Activated B cell treated with CpG ODN at 0.5 μM for 24 hours (primary cell): ENCODE data around the gene CHIT1. TPM values are rescaled to one million over a fixed set of nuclear protein-coding genes. Genes with fewer than 3 reads are reported as not detected.

Source experiments
- ATAC-seq: fragments of 200-7000 bp; cut with Tn5 transposase; one replicate; pipeline ENCODE4 v1.10.0; 2021; ENCODE audit warnings: low read depth, mild to moderate bottlenecking, moderate library complexity
- CTCF ChIA-PET: fragments of 350-600 bp; sonication (Branson Sonifier 250); formaldehyde crosslinking; loops from one replicate; lab custom pipeline; 2021; ENCODE audit warnings: antibody characterized with exemption; lab: Charles Lee
- POLR2A ChIA-PET: fragments of 350-600 bp; sonication (Branson Sonifier 250); formaldehyde crosslinking; loops from one replicate; lab custom pipeline; 2021; ENCODE audit warnings: antibody characterized with exemption; lab: Charles Lee
- DNase-seq: peaks from one replicate; pipeline ENCODE4 v3.0.0; 2022
- H3K27ac Mint-ChIP-seq: one replicate; pipeline ENCODE4 v1.8.0; 2020; ENCODE audit warnings: mixed read lengths
- H3K27me3 Mint-ChIP-seq: one replicate; pipeline ENCODE4 v1.8.0; 2021; ENCODE audit warnings: mixed read lengths
- H3K36me3 Mint-ChIP-seq: one replicate; pipeline ENCODE4 v1.8.0; 2021; ENCODE audit warnings: low read depth, mixed read lengths
- H3K4me1 Mint-ChIP-seq: one replicate; pipeline ENCODE4 v1.8.0; 2021; ENCODE audit warnings: mixed read lengths
- H3K4me3 Mint-ChIP-seq: one replicate; pipeline ENCODE4 v1.8.0; 2020; ENCODE audit warnings: mild to moderate bottlenecking, mixed read lengths
- H3K9me3 Mint-ChIP-seq: one replicate; pipeline ENCODE4 v1.8.0; 2020; ENCODE audit warnings: mixed read lengths
- CTCF ChIP-seq: fragments of 200-600 bp; IDR thresholded peaks from one replicate; pipeline ENCODE4 v1.8.0; 2022; ENCODE audit warnings: antibody characterized with exemption, mild to moderate bottlenecking
- intact Hi-C: fragments of 100-400 bp; cut with micrococcal nuclease; formaldehyde crosslinking; loops from one replicate; pipeline ENCODE4 v1.15.1; 2024
- total RNA-seq: library from RNA; stranded (reverse); gene quantifications from 2 replicates; pipeline ENCODE4 v1.2.3, GENCODE V29; 2022

Gene CHIT1
- total RNA-seq, 1 donor from 2014 or later = 6.6 TPM

GRCh38 chr1:203177470-203178039, 51.9 kb downstream of the CHIT1 start:
- peaks cover 6% of the 10 kb centered on the region for H3K4me1 Mint-ChIP-seq
- ChIA-PET POLR2A (no interaction called here), CTCF (no interaction called here)
- H3K27me3 Mint-ChIP-seq = peaks cover 20% of the 10 kb centered on the region
- no peak for ATAC-seq
- TF ChIP-seq CTCF = no peak
- no peak overlapping the region for H3K4me3 Mint-ChIP-seq
- no peaks in the 10 kb centered on the region for H3K36me3 Mint-ChIP-seq
- DNase-seq = no peak
- H3K9me3 Mint-ChIP-seq = no peaks in the 10 kb centered on the region
- intact Hi-C loops = no loop called here
- H3K27ac Mint-ChIP-seq = no peak overlapping the region

- ATAC-seq = no peak
- ChIA-PET CTCF (no interaction called here), POLR2A (no interaction called here)
- Mint-ChIP-seq H3K27ac (no peak overlapping the region), H3K36me3 (no peaks in the 10 kb centered on the region), H3K4me1 (peaks cover 6% of the 10 kb centered on the region), H3K4me3 (no peak overlapping the region), H3K27me3 (peaks cover 20% of the 10 kb centered on the region), H3K9me3 (no peaks in the 10 kb centered on the region)
- DNase-seq = no peak
- no peak for TF ChIP-seq CTCF
- intact Hi-C loops = no loop called here
These were observed 52.5 kb downstream of the CHIT1 start for GRCh38 chr1:203177036-203177405.

- Mint-ChIP-seq H3K9me3 (no peaks in the 10 kb centered on the region), H3K27ac (no peak overlapping the region), H3K27me3 (peaks cover 20% of the 10 kb centered on the region), H3K36me3 (no peaks in the 10 kb centered on the region), H3K4me1 (peaks cover 6% of the 10 kb centered on the region), H3K4me3 (no peak overlapping the region)
- ATAC-seq (no peak), DNase-seq (no peak)
- intact Hi-C loops = no loop called here
- POLR2A ChIA-PET = no interaction called here
- CTCF ChIA-PET = no interaction called here
- no peak for TF ChIP-seq CTCF
These were observed 53.0 kb downstream of the CHIT1 start for GRCh38 chr1:203176273-203177035.

GRCh38 chr1:203175827-203176241, 53.6 kb downstream of the CHIT1 start:
- intact Hi-C loops = no loop called here

More at GRCh38 chr1:203175827-203176241, 53.6 kb downstream of the CHIT1 start:
- CTCF ChIA-PET = no interaction called here
- POLR2A ChIA-PET = no interaction called here
- no peak for ATAC-seq
- H3K4me3 Mint-ChIP-seq = no peak overlapping the region
- H3K9me3 Mint-ChIP-seq = no peaks in the 10 kb centered on the region
- peaks cover 20% of the 10 kb centered on the region for H3K27me3 Mint-ChIP-seq
- DNase-seq = no peak
- TF ChIP-seq CTCF = no peak
- peaks cover 6% of the 10 kb centered on the region for H3K4me1 Mint-ChIP-seq
- no peaks in the 10 kb centered on the region for H3K36me3 Mint-ChIP-seq
- H3K27ac Mint-ChIP-seq = no peak overlapping the region
